BLaER1 (cell line): ENCODE measurements around the gene IGF1R.
A peak's percentile ranks its signal among the peaks of the same experiment; 100 is the strongest.

Experiments used
- H3K27ac ChIP-seq: shearing (Covaris generic); formaldehyde crosslinking; 2 replicates; pipeline ENCODE4 v1.8.1; 2022
- H3K27me3 ChIP-seq: shearing (Covaris generic); formaldehyde crosslinking; 2 replicates; pipeline ENCODE4 v1.8.1; 2022
- H3K36me3 ChIP-seq: shearing (Covaris generic); formaldehyde crosslinking; 2 replicates; pipeline ENCODE4 v1.8.1; 2022
- H3K4me1 ChIP-seq: shearing (Covaris generic); formaldehyde crosslinking; 2 replicates; pipeline ENCODE4 v1.8.1; 2022
- H3K4me2 ChIP-seq: shearing (Covaris generic); formaldehyde crosslinking; 2 replicates; pipeline ENCODE4 v1.8.1; 2022
- H3K4me3 ChIP-seq: shearing (Covaris generic); formaldehyde crosslinking; 2 replicates; pipeline ENCODE4 v1.8.1; 2022
- H3K9ac ChIP-seq: shearing (Covaris generic); formaldehyde crosslinking; 2 replicates; pipeline ENCODE4 v1.8.1; 2022
- H3K9me3 ChIP-seq: shearing (Covaris generic); formaldehyde crosslinking; 2 replicates; pipeline ENCODE4 v1.8.1; 2022
- H4K20me1 ChIP-seq: shearing (Covaris generic); formaldehyde crosslinking; 2 replicates; pipeline ENCODE4 v1.8.1; 2022
- Cebpa-rat ChIP-seq: shearing (Covaris generic); IDR thresholded peaks from 2 replicates; pipeline ENCODE4 v1.8.1; 2022

The IGF1R gene

DNA sequence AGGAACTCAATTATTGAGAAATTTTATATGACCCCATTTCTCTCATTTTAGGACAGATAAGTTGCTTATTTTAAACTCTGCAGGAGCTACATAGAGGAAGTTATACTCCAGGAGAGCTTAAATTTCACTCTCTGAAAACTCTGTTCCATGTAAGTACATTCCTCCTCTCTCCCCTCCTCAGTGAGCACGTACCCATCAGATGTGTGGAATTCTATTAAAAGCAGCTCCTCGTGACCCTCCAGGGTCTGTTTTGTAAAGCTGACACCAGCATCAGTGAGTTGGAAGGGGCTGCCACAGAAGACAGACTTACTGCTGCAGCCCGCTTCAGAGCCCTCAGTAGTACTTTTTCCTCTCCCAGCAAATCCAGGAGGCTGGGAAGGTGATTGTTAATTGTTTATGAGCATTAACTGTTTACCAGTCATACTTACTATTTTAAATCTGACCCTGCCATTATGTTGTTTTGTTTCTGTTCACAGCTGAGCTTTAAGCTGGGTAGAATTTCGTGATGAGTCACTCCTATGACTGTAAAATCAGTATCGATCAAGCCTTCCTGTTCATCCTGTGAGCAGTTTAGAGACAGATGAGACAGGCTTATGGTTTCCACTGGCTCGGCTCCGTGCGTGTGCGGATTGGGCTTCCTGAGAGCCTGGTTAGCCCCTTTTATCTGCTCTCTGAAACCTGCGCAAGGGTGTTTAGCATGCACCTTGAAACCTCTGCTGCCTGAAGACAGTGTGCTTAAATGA lies 20.4 kb downstream of the IGF1R start:
- H3K4me1 ChIP-seq = peaks cover 87% of the 10 kb centered on the region
- no peak overlapping the region for H3K4me3 ChIP-seq
- H3K9ac ChIP-seq = no peak overlapping the region
- no peaks in the 10 kb centered on the region for H3K27me3 ChIP-seq
- peak overlapping the region; percentile 24; the same call in 1 of the 2 replicates for H3K27ac ChIP-seq
- H4K20me1 ChIP-seq = peaks cover 100% of the 10 kb centered on the region
- peak overlapping the region; percentile 52; the same call in 1 of the 2 replicates for H3K4me2 ChIP-seq
- H3K9me3 ChIP-seq = 0 out of 2 replicates have a peak, but pooled peaks cover 3% of the 10 kb centered on the region
- TF ChIP-seq Cebpa-rat = no peak
- H3K36me3 ChIP-seq = peaks cover 65% of the 10 kb centered on the region

DNA sequence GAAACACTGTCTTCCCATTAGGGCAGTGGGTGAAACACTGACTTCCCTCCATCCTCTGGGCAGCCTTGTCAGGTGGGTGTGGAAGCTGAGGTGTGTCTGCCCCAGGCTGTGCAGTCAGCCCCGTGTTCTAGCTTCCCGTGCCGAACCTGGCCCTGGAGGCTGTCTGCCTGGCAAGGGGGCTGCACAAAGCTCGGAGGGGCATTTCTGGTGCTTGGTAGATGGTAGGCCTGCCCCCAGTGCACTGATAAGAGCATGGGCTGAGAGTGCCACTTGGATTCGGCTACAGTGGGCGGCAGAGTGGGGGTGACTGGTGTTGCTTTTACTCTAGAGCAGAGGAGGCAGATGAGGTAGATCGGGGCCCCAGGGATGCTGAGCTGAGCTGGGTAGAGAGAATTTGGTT lies 21.3 kb downstream of the IGF1R start:
- Histone ChIP-seq H3K4me2 (peak overlapping the region; percentile 52; the same call in 1 of the 2 replicates), H3K4me3 (no peak overlapping the region), H3K4me1 (peaks cover 78% of the 10 kb centered on the region), H3K27me3 (no peaks in the 10 kb centered on the region), H3K9ac (no peak overlapping the region), H3K36me3 (peaks cover 58% of the 10 kb centered on the region), H4K20me1 (peaks cover 100% of the 10 kb centered on the region), H3K27ac (no peak overlapping the region), H3K9me3 (0 out of 2 replicates have a peak, but pooled peaks cover 3% of the 10 kb centered on the region)
- TF ChIP-seq Cebpa-rat = no peak

DNA sequence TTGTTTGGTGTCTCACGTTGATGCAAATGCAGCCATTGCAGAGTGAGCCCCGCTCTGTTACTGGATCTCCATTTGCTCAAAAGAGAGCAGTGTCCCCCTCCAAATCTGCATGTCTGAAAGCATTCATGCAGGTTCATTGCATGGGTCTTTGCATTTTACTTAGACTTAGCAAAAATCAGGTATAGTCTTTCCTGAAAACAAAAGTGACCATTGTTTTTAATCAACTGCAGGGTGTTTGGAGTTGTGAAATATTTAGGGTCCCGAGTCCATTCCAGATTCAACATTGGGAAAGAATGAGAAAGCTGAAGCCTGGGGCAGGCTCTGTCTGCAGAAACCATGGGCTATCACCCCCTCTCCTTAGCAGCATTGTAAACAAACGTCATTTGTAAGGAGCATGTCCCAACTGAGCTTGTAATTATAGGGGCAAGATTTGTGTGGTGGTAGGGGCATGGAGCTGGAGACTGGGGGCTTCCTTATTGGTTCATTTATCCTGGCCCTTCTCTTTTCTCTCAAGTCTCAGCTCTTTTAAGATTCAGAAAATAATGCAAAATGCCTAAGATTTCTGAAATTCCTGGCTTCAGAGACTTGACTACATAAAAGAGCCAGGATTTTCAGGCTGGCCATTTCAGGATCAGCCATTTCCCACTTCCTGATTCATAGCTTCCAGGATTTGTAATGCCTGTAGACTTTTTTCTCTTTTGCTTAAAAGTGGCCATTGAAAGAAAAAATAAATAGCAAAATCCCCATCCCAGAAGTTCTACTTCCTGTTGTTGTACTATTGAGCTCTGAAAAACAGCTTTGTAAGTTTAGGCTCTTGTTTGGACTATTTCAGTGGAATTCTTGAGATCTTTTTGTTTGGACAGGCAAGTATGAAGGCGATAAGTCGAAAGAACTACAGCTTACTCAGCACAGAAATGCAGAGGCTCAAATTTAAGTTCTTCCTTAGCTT lies 23.0 kb downstream of the IGF1R start:
- no peak overlapping the region for H3K4me2 ChIP-seq

DNA sequence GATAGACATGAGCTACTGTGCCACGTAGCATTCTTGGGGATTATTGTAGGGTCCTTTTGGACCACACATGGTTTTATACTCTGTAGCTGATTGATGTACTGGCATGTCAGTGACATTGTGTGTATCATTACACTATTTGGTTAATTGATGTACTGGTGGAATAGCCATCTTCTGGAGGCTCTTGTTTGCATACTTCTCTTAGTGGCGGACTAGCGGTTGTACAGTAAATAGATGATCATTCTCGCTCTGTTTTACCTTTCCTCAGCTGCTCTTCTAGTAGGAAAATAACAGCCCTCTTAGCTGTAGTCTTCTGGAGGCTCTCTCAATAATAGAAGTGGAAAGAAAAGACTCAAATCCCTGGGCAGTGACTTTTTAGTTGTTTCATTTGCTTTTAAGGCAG lies 24.8 kb downstream of the IGF1R start:
- no peak for TF ChIP-seq Cebpa-rat
- Histone ChIP-seq H3K27me3 (no peaks in the 10 kb centered on the region), H3K4me2 (no peak overlapping the region), H4K20me1 (peaks cover 100% of the 10 kb centered on the region), H3K4me3 (no peak overlapping the region), H3K36me3 (peaks cover 63% of the 10 kb centered on the region), H3K4me1 (peaks cover 49% of the 10 kb centered on the region), H3K9me3 (peaks cover 3% of the 10 kb centered on the region; the same call in 1 of the 2 replicates), H3K27ac (no peak overlapping the region), H3K9ac (no peak overlapping the region)

More for the DNA sequence above, 23.0 kb downstream of the IGF1R start:
- Histone ChIP-seq H3K27ac (no peak overlapping the region), H4K20me1 (peaks cover 100% of the 10 kb centered on the region), H3K4me1 (peaks cover 61% of the 10 kb centered on the region), H3K36me3 (peaks cover 59% of the 10 kb centered on the region), H3K9me3 (0 out of 2 replicates have a peak, but pooled peaks cover 3% of the 10 kb centered on the region), H3K27me3 (no peaks in the 10 kb centered on the region), H3K9ac (no peak overlapping the region), H3K4me3 (no peak overlapping the region)
- no peak for TF ChIP-seq Cebpa-rat

DNA sequence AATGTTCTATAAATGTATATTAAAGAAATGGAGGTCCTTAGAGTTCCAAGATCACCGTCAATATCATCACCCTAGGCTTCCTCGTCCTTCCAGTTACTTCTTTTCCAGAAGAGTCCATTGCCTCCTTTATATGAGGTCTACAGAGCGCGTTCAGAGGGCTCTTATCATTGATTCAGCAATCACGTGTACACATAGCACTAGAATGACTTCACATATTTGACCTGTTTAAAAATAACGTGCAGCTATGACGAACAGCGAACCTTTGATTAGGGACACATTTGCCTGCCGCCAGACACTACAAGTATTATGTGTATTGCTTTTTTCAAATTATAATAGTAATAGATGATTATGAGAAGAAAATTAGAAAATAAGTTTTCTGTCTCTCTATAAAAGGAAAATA lies 26.0 kb downstream of the IGF1R start:
- H3K9ac ChIP-seq = no peak overlapping the region
- H3K9me3 ChIP-seq = peaks cover 3% of the 10 kb centered on the region; the same call in 1 of the 2 replicates
- peaks cover 100% of the 10 kb centered on the region for H4K20me1 ChIP-seq
- H3K27ac ChIP-seq = no peak overlapping the region
- no peak overlapping the region for H3K4me3 ChIP-seq
- H3K4me2 ChIP-seq = no peak overlapping the region
- H3K27me3 ChIP-seq = no peaks in the 10 kb centered on the region
- no peak for TF ChIP-seq Cebpa-rat
- H3K36me3 ChIP-seq = peaks cover 63% of the 10 kb centered on the region
- peaks cover 49% of the 10 kb centered on the region for H3K4me1 ChIP-seq

DNA sequence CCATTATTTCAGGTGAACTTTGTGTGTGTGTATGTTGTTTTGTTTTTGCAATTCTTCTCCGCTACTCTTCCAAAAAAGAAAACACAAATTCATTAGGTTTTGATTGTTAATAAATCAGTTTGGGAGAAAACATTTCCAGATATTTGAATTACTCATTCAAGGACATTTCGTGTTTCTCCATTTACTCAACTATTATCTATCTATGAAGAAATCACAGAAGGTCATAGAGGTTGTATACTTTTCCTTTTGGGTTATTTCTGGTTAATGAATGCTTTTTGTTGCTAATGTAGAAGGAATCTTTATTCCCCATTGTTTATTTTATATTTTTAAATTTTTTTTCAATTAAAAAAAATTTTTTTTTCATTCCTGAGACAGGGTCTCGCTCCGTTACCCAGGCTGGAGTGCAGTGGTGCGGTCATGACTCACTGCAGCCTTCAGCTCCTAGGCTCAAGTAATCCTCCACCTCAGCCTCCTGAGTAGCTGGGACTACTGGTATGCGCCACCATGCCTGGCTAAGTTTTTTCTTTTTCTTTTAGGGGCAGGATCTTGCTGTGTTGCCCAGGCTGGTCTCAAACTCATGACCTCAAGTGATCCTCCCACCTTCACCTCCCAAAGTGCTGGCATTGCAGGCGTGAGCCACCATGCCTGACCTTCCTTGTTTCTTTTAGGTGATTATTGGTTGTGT lies 28.4 kb downstream of the IGF1R start:
- H3K27me3 ChIP-seq = no peaks in the 10 kb centered on the region
- no peak overlapping the region for H3K27ac ChIP-seq
- H3K4me1 ChIP-seq = peaks cover 44% of the 10 kb centered on the region
- H3K4me3 ChIP-seq = no peak overlapping the region
- H4K20me1 ChIP-seq = peaks cover 100% of the 10 kb centered on the region
- no peak overlapping the region for H3K4me2 ChIP-seq
- peaks cover 49% of the 10 kb centered on the region for H3K36me3 ChIP-seq
- TF ChIP-seq Cebpa-rat = no peak
- H3K9ac ChIP-seq = no peak overlapping the region
- H3K9me3 ChIP-seq = no peaks in the 10 kb centered on the region; the same call in 1 of the 2 replicates

DNA sequence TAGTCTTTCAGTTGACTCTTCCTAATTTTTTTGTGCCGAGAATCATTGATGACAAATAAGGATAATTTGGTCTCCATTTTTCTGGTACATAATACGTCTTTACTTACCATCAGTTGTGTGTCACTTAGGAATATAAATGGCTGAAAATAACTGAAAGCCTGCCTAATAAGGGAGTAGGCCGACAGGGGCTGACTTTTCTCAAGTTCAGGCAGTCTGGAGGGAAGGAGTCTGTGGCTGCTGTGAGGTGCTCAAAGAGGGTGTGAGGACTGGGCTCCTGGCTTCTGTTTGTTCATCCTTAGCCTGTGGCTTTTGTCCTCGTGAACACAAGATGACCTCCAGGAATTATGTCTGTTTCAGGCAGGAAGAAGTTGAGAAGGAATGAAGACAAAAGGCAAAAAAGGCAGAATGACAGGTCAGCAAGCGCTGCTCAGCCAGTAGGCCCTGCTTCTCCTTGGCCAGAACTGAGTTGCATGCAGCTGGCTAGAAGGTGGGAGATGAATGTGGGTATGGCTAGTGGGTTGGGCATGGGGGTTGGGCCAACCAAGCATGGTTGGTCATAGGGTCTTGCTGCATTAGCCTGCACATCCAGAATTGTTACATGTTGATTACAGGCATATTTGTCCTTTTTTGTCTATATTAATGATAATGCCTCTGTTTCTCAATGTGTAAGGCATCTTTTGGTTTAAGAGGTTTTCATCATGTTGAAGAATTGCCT lies 29.2 kb downstream of the IGF1R start:
- Histone ChIP-seq H3K27ac (no peak overlapping the region), H4K20me1 (peaks cover 100% of the 10 kb centered on the region), H3K4me2 (no peak overlapping the region), H3K27me3 (no peaks in the 10 kb centered on the region), H3K9me3 (no peaks in the 10 kb centered on the region; the same call in 1 of the 2 replicates), H3K9ac (no peak overlapping the region), H3K4me3 (no peak overlapping the region), H3K4me1 (peaks cover 52% of the 10 kb centered on the region), H3K36me3 (peaks cover 44% of the 10 kb centered on the region)
- TF ChIP-seq Cebpa-rat = no peak

DNA sequence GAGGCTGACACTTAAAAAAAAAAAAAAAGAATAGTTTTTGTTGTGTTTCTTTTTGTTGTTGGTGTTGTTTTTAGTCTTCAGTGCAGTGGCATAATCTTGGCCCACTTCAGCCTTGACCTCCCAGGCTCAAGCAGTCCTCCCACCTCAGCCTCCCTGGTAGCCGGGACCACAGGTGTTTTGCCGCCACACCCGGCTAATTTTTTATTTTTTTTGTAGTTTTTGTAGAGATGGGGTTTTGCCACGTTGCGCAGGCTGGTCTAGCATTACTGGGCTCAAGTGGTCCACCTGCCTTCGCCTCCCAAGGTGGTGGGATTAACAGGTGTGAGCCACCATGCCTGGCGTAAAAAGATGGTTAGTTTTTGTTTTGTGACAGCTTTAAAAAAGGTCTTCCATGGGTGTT lies 30.1 kb downstream of the IGF1R start:
- no peak for TF ChIP-seq Cebpa-rat
- no peak overlapping the region for H3K27ac ChIP-seq
- no peak overlapping the region for H3K9ac ChIP-seq
- peaks cover 36% of the 10 kb centered on the region for H3K36me3 ChIP-seq
- H3K4me1 ChIP-seq = peaks cover 56% of the 10 kb centered on the region
- H3K9me3 ChIP-seq = no peaks in the 10 kb centered on the region; the same call in 1 of the 2 replicates
- H3K4me2 ChIP-seq = peak overlapping the region; percentile 46
- H3K4me3 ChIP-seq = no peak overlapping the region
- H4K20me1 ChIP-seq = peaks cover 100% of the 10 kb centered on the region
- H3K27me3 ChIP-seq = no peaks in the 10 kb centered on the region

DNA sequence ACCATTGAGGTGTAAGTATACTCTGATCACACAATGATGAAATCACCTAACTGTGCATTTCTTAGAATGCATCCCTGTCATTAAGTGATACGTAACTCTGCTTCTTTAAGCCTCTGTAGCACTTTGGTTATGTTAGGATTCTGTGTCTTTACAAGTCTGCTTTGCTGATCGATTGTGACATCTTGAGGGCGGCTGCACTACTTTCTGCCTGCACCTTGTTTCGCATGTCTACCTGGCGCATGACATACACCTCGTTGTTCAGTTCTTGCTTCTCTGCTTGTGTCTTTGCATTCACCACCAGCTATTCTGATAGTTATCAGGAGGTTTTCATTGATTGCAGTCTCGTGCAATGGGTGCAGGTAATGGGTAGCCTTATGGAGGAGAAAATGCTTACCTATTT lies 32.7 kb downstream of the IGF1R start:
- Histone ChIP-seq H3K27ac (no peak overlapping the region), H3K4me1 (peaks cover 76% of the 10 kb centered on the region), H3K36me3 (peaks cover 44% of the 10 kb centered on the region), H3K4me2 (peak overlapping the region; percentile 4; the same call in 1 of the 2 replicates), H4K20me1 (peaks cover 100% of the 10 kb centered on the region), H3K4me3 (no peak overlapping the region), H3K9me3 (no peaks in the 10 kb centered on the region; the same call in 1 of the 2 replicates), H3K9ac (no peak overlapping the region), H3K27me3 (no peaks in the 10 kb centered on the region)
- no peak for TF ChIP-seq Cebpa-rat
